ENCODE data around the gene MYH10.

Gene MYH10

GRCh38 chr17:8649157-8650118, 18.9 kb upstream of the MYH10 start:
- no peak for ATAC-seq
- DNase-seq, result no peak

GRCh38 chr17:8647956-8648355, 17.4 kb upstream of the MYH10 start:
- ATAC-seq, result no peak
- no peak for DNase-seq

- ATAC-seq (no peak), DNase-seq (no peak)
Measured at GRCh38 chr17:8647202-8647601, 16.7 kb upstream of the MYH10 start.

GRCh38 chr17:8644507-8644902, 14.0 kb upstream of the MYH10 start:
- no peak for ATAC-seq

DNA sequence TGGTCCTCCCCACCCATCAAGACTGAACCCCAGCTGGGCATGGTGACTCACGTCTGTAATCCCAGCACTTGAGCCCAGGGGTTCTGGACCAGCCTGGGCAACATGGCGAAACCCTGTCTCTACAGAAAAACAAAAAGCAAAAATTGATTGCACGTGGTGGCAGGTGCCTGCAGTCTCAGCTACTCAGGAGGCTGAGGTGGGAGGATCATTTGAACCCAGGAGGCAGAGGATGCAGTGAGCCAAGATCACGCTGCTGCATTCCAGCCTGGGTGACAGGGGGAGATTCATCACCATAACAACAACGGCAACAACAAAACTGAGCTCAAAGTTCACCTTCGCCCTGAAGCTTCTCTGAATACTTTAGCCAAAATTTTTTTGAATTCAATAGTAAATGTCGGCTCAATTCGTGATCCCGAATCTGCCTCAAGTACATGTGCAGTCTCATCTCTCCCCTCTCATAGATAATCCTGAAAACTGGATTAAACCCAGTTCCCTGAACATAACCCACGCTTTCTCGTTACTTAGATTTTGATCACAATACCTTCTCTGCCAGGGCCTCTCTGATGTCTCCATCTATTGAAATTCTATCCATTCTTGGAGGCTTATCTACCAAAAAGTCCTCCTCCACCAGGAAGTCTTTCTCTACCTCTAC, 13.5 kb upstream of the MYH10 start:
- no peak for ATAC-seq
- no peak for DNase-seq

More at GRCh38 chr17:8644507-8644902, 14.0 kb upstream of the MYH10 start:
- DNase-seq, result no peak

DNA sequence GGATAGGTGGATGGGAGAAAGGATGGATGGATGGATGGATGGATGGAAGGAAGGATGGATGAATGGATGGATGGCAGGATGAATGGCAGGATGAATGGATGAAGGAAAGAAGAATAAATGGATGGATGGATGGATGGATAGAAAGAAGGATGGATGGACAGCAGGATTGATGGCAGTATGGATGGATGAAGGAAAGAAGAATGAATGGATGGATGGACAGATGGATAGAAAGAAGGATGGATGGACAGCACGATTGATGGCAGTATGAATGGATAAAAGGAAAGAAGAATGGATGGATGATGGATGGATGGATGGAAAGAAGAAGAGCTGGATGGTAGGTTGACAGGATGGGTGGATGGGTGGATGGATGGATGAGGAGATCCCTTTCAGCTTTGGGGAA, 9.2 kb upstream of the MYH10 start:
- no peak for DNase-seq
- ATAC-seq, result no peak

- ATAC-seq (no peak), DNase-seq (no peak)
Measured at GRCh38 chr17:8632061-8632460, 1.5 kb upstream of the MYH10 start.

GRCh38 chr17:8631554-8631877, 991 bp upstream of the MYH10 start:
- no peak for DNase-seq
- ATAC-seq, result no peak

- peak; percentile 99 for ATAC-seq
Measured at GRCh38 chr17:8630802-8631553, 453 bp upstream of the MYH10 start.

DNA sequence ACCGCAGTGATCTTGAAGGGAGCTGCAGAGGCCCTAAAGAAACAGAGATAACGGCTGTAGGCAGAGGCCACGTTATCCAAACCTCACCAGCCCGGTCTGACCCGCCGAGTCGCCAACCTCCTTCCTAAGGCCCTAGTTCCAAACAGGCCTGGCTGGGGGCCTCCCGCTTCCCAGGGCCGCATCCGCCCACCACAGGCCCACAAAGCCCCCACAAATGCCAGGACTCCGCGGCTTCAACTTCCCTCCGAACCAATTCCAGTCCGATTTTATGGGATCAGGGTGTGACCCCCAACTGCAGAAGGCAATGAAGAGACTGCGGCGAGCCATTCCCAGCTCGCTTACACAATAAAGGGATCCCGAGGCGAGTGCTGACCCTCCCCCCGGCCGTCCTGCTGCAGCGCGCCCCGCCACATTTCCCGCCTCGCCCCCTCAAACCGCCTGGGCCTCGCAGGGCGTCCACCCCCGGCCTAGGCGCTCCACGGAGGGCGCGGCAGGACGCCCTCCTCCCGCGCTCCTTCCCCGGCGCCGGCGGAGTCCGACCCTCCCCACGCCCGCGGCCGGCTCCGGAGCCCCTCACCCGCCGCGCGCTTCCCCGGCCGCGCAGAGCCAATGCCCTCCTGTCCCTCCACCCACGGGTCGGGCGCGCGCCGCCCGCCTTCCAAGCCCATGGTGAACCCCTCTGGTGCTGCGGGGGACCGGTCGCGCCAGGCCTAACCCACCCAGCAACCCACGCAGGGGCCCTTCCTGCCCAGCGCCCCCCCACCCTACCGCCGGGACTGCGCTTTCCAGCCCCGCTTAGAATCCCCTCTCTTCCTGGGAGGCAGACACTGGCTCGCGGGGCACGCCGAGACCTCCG, 926 bp downstream of the MYH10 start:
- no peak for ATAC-seq
- peak; percentile 24 for DNase-seq

More at GRCh38 chr17:8630802-8631553, 453 bp upstream of the MYH10 start:
- DNase-seq, result peak; percentile 91

- DNase-seq (no peak), ATAC-seq (no peak)
Measured at GRCh38 chr17:8628609-8629169, 1.8 kb downstream of the MYH10 start.

DNA sequence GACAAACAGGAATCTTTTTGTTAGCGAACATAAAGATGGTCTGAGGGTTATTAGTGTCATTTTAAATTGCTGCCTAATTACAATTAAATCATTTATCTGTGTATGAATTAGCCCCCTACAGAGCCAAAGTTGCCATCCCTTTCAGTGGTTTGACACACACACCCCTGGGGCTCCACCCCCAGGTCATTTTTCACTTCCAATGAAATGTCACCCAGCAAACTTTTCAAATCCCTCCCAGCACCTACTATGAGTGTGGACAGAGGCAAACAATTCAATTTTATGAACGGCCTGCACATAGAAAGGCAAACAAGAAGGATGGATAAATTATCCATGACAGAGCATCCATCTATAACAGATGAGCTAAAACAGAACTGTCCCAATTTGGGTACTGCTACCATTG, 2.4 kb downstream of the MYH10 start:
- DNase-seq, result no peak
- no peak for ATAC-seq

- DNase-seq (no peak), ATAC-seq (no peak)
Measured at GRCh38 chr17:8623591-8623990, 6.9 kb downstream of the MYH10 start.

GRCh38 chr17:8622191-8622590, 8.3 kb downstream of the MYH10 start:
- DNase-seq (no peak), ATAC-seq (no peak)

- peak; percentile 96 for ATAC-seq
- DNase-seq, result peak; percentile 24
Measured at GRCh38 chr17:8621585-8621984, 8.9 kb downstream of the MYH10 start.

DNA sequence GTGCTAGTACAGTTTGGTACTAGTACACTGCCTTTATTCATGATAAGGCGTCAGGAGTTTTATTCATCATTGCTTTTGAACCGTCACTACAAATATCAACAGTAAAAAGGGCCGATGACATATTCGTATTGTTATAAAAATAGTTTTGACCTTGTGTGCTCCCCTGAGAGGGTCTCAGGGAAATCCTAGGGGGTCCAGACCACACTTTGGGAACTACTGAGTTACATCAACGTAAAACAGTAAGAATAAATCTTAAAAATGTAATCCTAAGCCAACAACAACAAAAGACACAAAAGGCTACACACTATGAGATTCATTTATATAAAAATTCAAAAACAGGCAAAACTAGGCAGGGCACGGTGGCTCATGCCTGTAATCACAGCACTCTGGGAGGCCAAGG, 11.2 kb downstream of the MYH10 start:
- ATAC-seq (no peak), DNase-seq (no peak)

- ATAC-seq (no peak), DNase-seq (no peak)
Measured at GRCh38 chr17:8618825-8619224, 11.7 kb downstream of the MYH10 start.

DNA sequence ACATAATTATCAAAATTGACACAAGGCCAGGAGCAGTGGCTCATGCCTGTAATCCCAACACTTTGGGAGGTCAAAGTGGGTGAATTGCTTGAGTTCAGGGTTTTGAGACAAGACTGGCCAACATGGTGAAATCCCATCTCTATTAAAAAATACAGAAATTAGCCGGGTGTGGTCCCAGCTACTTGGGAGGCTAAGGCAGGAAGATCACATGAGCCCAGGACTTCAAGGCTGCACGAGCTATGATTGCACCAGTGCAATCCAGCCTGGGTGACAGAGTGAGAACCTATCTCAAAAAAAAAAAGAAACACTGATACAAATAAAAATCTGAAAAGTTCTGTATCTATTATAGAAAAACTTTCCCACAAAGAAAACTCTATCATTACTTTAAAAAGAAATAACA, 15.5 kb downstream of the MYH10 start:
- no peak for ATAC-seq
- no peak for DNase-seq

DNA sequence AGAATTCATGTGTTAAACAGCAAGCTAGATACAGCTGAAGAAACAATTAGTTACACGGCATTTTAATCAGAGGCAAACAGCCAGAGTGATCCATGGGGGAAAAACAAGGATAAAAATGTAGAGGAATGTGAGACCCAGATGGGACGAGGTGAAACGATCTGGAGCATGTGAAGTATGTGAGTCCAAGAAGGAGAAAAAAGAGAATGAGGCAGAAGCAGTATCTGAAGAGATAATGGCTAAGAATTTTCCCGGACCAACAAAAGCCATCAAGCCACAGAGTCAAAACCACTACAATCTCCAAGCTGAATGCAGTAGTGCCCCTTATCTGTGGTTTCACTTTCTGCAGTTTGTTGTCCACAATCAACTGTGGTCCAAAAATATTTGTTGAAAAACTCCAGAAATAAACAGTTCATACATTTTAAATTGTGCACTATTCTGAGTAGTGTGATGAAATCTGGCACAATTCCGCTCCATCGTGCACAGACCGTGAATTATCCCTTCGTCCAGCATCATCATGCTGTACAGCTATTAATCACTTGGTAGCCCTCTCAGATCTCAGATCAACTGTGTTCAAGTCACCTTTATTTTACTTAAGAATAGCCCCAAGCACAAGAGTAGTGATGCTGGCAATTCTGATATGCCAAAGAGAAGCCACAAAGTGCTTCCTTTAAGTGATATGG, 18.8 kb downstream of the MYH10 start:
- DNase-seq (no peak), ATAC-seq (no peak)

GRCh38 chr17:8611137-8611536, 19.4 kb downstream of the MYH10 start:
- no peak for ATAC-seq
- no peak for DNase-seq

DNA sequence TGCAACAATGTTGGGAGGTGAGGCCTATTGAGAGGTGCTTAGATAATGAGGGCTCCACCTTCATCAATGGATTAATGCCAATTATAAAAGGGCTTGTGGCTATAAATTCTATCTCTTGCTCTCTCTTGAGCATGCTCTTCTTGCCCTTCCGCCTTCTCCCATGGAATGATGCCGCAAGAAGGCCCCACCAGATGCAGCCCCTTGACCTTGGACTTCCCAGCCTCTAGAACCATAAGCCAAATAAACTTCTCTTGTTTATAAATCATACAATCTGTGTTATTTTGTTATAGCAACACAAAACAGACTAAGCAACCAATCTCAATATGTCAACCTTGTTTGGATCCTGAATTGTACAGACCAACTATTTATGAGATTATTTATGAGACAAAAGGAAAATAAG, 20.0 kb downstream of the MYH10 start:
- ATAC-seq, result no peak
- DNase-seq, result no peak
